Stomach (tissue), 4 donors: ENCODE results near the gene FAM117A.

Experiments used
- EP300 ChIP-seq: sonication (generic); formaldehyde crosslinking; IDR thresholded peaks from one replicate; pipeline ENCODE4 v1.6.1; 2017; ENCODE audit warnings: antibody characterized with exemption
- POLR2A ChIP-seq, 4 donors: fragments of 450-650 bp; IDR thresholded peaks; one replicate each; pipeline ENCODE4 v1.6.1; 2016; ENCODE audit warnings: antibody characterized with exemption in 4 of 4, control low read depth in 2 of 4, mild to moderate bottlenecking in 1 of 4, moderate library complexity in 1 of 4
- POLR2AphosphoS5 ChIP-seq, 3 donors: sonication (generic); formaldehyde crosslinking; IDR thresholded peaks; one replicate each; pipeline ENCODE4 v1.6.1; 2016; ENCODE audit warnings: antibody characterized with exemption in 3 of 3
- TF ChIP-seq, protein P1 (sequence below), 7 experiments: fragments of 450-650 bp in 4 of 7; fragments of 200-600 bp in 3 of 7; sonication (generic) in 3 of 7; IDR thresholded peaks; one replicate each; pipeline ENCODE4 v1.5.1; 2016 to 2019; ENCODE audit warnings: antibody characterized with exemption in 7 of 7, control low read depth in 2 of 7, mild to moderate bottlenecking in 1 of 7

DNA sequence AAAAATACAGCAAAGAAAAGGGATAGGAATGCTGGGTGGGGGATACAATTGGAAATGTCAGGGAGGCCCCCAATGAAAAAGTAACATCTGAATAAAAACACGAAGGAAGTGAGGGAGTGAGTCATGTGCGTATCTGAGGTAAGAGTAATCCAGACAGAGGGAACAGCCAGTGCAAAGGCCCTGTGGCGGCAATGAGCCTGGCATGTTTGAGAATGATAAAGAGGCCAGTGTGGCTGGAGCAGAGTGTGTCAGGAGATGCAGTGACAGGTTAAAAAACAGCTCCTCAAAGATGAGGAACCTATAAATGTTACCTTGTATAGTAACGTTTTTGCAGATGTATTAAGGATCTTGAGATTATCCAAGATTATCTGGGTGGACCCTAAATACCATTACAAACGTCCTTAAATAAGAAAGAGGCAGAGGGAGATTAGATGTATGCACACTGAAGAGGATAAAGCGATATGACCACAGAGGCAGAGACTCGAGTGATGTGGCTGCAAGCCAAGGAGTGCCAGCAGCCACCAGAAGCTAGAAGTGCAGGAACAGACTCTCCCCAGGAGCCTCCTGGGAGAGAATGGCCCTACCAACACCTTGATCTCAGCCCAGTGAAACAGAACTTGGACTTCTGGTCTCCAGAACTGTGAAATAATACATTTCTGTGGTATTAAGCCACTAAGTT, 38.3 kb downstream of the FAM117A start:
- TF ChIP-seq, protein P1, sequence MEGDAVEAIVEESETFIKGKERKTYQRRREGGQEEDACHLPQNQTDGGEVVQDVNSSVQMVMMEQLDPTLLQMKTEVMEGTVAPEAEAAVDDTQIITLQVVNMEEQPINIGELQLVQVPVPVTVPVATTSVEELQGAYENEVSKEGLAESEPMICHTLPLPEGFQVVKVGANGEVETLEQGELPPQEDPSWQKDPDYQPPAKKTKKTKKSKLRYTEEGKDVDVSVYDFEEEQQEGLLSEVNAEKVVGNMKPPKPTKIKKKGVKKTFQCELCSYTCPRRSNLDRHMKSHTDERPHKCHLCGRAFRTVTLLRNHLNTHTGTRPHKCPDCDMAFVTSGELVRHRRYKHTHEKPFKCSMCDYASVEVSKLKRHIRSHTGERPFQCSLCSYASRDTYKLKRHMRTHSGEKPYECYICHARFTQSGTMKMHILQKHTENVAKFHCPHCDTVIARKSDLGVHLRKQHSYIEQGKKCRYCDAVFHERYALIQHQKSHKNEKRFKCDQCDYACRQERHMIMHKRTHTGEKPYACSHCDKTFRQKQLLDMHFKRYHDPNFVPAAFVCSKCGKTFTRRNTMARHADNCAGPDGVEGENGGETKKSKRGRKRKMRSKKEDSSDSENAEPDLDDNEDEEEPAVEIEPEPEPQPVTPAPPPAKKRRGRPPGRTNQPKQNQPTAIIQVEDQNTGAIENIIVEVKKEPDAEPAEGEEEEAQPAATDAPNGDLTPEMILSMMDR (IDR thresholded peaks at IDR 0.05), result no peak
- TF ChIP-seq POLR2AphosphoS5 (IDR thresholded peaks at IDR 0.05) (no peak), POLR2A (IDR thresholded peaks at IDR 0.05) (no peak), EP300 (no peak)
